ENCODE measurements around the gene SWI5.

Gene SWI5

GRCh38 chr9:128252317-128253139 lies 23.5 kb upstream of the SWI5 start:
- no peak for DNase-seq

GRCh38 chr9:128253140-128253990 lies 22.7 kb upstream of the SWI5 start:
- no peak for DNase-seq

- DNase-seq, result no peak
Observed at GRCh38 chr9:128253991-128254346, 22.1 kb upstream of the SWI5 start.

- DNase-seq, result no peak
Observed at GRCh38 chr9:128254362-128254761, 21.7 kb upstream of the SWI5 start.

GRCh38 chr9:128254855-128255759 lies 21.0 kb upstream of the SWI5 start:
- DNase-seq, result peak; percentile 5

GRCh38 chr9:128257086-128257825 lies 18.8 kb upstream of the SWI5 start:
- DNase-seq, result no peak

GRCh38 chr9:128257907-128258306 lies 18.2 kb upstream of the SWI5 start:
- no peak for DNase-seq

- DNase-seq, result no peak
Observed at GRCh38 chr9:128258326-128258725, 17.8 kb upstream of the SWI5 start.

GRCh38 chr9:128259156-128259555 lies 16.9 kb upstream of the SWI5 start:
- no peak for DNase-seq

- no peak for DNase-seq
Observed at GRCh38 chr9:128260340-128260739, 15.7 kb upstream of the SWI5 start.

GRCh38 chr9:128262687-128263086 lies 13.4 kb upstream of the SWI5 start:
- DNase-seq, result no peak

- DNase-seq, result no peak
Observed at GRCh38 chr9:128265348-128265847, 10.7 kb upstream of the SWI5 start.

- DNase-seq, result no peak
Observed at GRCh38 chr9:128266868-128267590, 9.0 kb upstream of the SWI5 start.

GRCh38 chr9:128271112-128271511 lies 5.0 kb upstream of the SWI5 start:
- no peak for DNase-seq

GRCh38 chr9:128271512-128271911 lies 4.6 kb upstream of the SWI5 start:
- no peak for DNase-seq

- DNase-seq, result no peak
Observed at GRCh38 chr9:128274245-128274644, 1.8 kb upstream of the SWI5 start.

GRCh38 chr9:128275198-128276007 lies 673 bp upstream of the SWI5 start, which contains the start of gene GOLGA2:
Gene GOLGA2 (minus strand): TSS chr9:128276007. CDS start chr9:128275976, 31 bp downstream.
- DNase-seq, result no peak

GRCh38 chr9:128276574-128277270 lies 646 bp downstream of the SWI5 start:
- DNase-seq, result peak; percentile 22
